ENCODE data around the gene ALG12.

GRCh38 chr22:49914256-49914655, 4.0 kb downstream of the ALG12 start:
- TF ChIP-seq CTCF (conservative IDR thresholded peaks at IDR 0.05; ENCODE audit: low read depth, low read length), result no peak
- no peak for TF ChIP-seq POLR2A (IDR thresholded peaks at IDR 0.05; ENCODE audit: low read depth, low read length)
- TF ChIP-seq RCOR1 (IDR thresholded peaks at IDR 0.05; ENCODE audit: insufficient replicate concordance, low read length), result no peak
- TF ChIP-seq RFX5 (IDR thresholded peaks at IDR 0.05; ENCODE audit: low read depth, low read length), result no peak
- no peak for TF ChIP-seq MAFK (IDR thresholded peaks at IDR 0.05; ENCODE audit: low read depth, low read length)
- TF ChIP-seq RAD21 (IDR thresholded peaks at IDR 0.05; ENCODE audit: low read length), result no peak
- no peak for TF ChIP-seq USF2 (IDR thresholded peaks at IDR 0.05; ENCODE audit: low read depth, low read length)
- no peak for TF ChIP-seq BHLHE40 (IDR thresholded peaks at IDR 0.05; ENCODE audit: low read depth, low read length)
- TF ChIP-seq NFE2L2 (IDR thresholded peaks at IDR 0.05; ENCODE audit: low read depth, low read length), result no peak
- TF ChIP-seq CHD1 (IDR thresholded peaks at IDR 0.05; ENCODE audit: low read depth, low read length), result no peak
- TF ChIP-seq MXI1 (IDR thresholded peaks at IDR 0.05; ENCODE audit: borderline replicate concordance, low read depth, low read length), result no peak

All from IMR-90 (cell line).